ENCODE data around the gene PLXNB2. TPM values are rescaled to one million over a fixed set of nuclear protein-coding genes. Genes with fewer than 3 reads are reported as not detected.
A peak's percentile ranks its signal among the peaks of the same experiment; 100 is the strongest.

The PLXNB2 gene
- total RNA-seq, 1 experiment from 2014 or later = 236 TPM

DNA sequence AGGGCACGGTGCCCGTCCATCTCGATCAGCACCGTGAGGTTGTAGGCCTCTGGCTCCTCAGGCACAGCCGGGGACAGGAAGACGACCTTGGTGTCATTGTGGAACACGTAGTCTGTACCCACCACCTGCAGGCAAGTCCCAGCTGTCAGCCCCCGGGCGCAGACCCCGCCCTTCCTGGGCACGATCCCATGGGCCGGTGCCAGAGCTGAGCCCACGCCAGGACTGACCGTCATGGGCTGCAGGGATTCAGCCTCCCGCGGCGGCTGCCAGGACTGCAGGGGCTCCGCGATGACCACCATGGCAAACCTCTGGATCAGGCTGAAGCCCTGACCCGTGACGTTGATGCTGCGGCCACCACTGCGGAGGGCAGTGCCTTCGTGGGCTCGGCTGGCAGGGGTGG, 25.5 kb downstream of the PLXNB2 start:
- H3K4me2 ChIP-seq (ENCODE audit: low read length) = peak overlapping the region; percentile 87
- H3K27ac ChIP-seq (ENCODE audit: low read depth, low read length) = peak overlapping the region; percentile 96
- POLR2A ChIA-PET = interaction anchor here (1.1 to 1.7 kb wide), 3 partner anchors 11 to 22 kb away, joined by 3 to 6 read pairs (median 3); no protein-coding TSS in a partner anchor
- no peak overlapping the region for H2AFZ ChIP-seq (ENCODE audit: low read depth, low read length, poor library complexity, severe bottlenecking)
- no peaks in the 10 kb centered on the region for H3K9me3 ChIP-seq (ENCODE audit: control insufficient read depth in 1 of 2, insufficient read depth in 1 of 2, low read depth in 1 of 2, low read length in 2 of 2)
- CTCF ChIA-PET = no interaction called here
- DNase-seq (ENCODE audit: low read depth, low spot score) (no peak), ATAC-seq (peak; percentile 1; the same call in 1 of the 2 replicates)
- peaks cover 20 to 28% of the 10 kb centered on the region in 2 experiments for H3K4me1 ChIP-seq (ENCODE audit: control insufficient read depth in 1 of 2, insufficient read depth in 2 of 2, low read length in 2 of 2)
- peaks cover 24 to 67% of the 10 kb centered on the region in 2 experiments for H3K36me3 ChIP-seq (ENCODE audit: control insufficient read depth in 1 of 2, insufficient read depth in 2 of 2, low read length in 2 of 2)
- intact Hi-C loops (cut with micrococcal nuclease) = no loop called here
- BruUV-seq (replicated peaks) = no TSS peak
- H3K4me3 ChIP-seq (replicated peaks in 1 of 2; ENCODE audit: low read depth in 1 of 2, low read length in 2 of 2) = peak overlapping the region; percentile 26 to 53
- H3K9me2 ChIP-seq (ENCODE audit: insufficient read depth) = no peaks in the 10 kb centered on the region
- TF ChIP-seq JUND (IDR thresholded peaks at IDR 0.05) (no peak), SIN3A (IDR thresholded peaks at IDR 0.05; ENCODE audit: low read depth) (no peak), CEBPB (IDR thresholded peaks at IDR 0.05; ENCODE audit: low read depth) (no peak), SRF (IDR thresholded peaks at IDR 0.05; ENCODE audit: low read depth) (no peak), CBX3 (IDR thresholded peaks at IDR 0.05; ENCODE audit: low read depth) (no peak), ZFX (IDR thresholded peaks at IDR 0.05) (no peak), EGR1 (IDR thresholded peaks at IDR 0.05; ENCODE audit: low read depth) (no peak), YY1 (IDR thresholded peaks at IDR 0.05; ENCODE audit: extremely low read depth, insufficient replicate concordance, low read depth, low read length) (no peak), EZH2phosphoT487 (IDR thresholded peaks at IDR 0.05; ENCODE audit: borderline replicate concordance) (no peak), POLR2A (IDR thresholded peaks at IDR 0.05; ENCODE audit: borderline replicate concordance, extremely low read depth, insufficient read depth, insufficient read length) (no peak), ZNF274 (IDR thresholded peaks at IDR 0.05; ENCODE audit: low read depth, low read length) (no peak), TCF7L2 (IDR thresholded peaks at IDR 0.05; ENCODE audit: borderline replicate concordance, extremely low read depth, insufficient read depth, insufficient read length) (no peak), RAD21 (IDR thresholded peaks at IDR 0.05; ENCODE audit: low read depth) (no peak), EZH2 (IDR thresholded peaks at IDR 0.05) (no peak)
- TF ChIP-seq, protein P1, sequence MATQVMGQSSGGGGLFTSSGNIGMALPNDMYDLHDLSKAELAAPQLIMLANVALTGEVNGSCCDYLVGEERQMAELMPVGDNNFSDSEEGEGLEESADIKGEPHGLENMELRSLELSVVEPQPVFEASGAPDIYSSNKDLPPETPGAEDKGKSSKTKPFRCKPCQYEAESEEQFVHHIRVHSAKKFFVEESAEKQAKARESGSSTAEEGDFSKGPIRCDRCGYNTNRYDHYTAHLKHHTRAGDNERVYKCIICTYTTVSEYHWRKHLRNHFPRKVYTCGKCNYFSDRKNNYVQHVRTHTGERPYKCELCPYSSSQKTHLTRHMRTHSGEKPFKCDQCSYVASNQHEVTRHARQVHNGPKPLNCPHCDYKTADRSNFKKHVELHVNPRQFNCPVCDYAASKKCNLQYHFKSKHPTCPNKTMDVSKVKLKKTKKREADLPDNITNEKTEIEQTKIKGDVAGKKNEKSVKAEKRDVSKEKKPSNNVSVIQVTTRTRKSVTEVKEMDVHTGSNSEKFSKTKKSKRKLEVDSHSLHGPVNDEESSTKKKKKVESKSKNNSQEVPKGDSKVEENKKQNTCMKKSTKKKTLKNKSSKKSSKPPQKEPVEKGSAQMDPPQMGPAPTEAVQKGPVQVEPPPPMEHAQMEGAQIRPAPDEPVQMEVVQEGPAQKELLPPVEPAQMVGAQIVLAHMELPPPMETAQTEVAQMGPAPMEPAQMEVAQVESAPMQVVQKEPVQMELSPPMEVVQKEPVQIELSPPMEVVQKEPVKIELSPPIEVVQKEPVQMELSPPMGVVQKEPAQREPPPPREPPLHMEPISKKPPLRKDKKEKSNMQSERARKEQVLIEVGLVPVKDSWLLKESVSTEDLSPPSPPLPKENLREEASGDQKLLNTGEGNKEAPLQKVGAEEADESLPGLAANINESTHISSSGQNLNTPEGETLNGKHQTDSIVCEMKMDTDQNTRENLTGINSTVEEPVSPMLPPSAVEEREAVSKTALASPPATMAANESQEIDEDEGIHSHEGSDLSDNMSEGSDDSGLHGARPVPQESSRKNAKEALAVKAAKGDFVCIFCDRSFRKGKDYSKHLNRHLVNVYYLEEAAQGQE (IDR thresholded peaks at IDR 0.05; ENCODE audit: low read depth) = no peak
- TF ChIP-seq, protein P2, sequence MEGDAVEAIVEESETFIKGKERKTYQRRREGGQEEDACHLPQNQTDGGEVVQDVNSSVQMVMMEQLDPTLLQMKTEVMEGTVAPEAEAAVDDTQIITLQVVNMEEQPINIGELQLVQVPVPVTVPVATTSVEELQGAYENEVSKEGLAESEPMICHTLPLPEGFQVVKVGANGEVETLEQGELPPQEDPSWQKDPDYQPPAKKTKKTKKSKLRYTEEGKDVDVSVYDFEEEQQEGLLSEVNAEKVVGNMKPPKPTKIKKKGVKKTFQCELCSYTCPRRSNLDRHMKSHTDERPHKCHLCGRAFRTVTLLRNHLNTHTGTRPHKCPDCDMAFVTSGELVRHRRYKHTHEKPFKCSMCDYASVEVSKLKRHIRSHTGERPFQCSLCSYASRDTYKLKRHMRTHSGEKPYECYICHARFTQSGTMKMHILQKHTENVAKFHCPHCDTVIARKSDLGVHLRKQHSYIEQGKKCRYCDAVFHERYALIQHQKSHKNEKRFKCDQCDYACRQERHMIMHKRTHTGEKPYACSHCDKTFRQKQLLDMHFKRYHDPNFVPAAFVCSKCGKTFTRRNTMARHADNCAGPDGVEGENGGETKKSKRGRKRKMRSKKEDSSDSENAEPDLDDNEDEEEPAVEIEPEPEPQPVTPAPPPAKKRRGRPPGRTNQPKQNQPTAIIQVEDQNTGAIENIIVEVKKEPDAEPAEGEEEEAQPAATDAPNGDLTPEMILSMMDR (IDR thresholded peaks at IDR 0.05 in 2 of 3, conservative IDR thresholded peaks at IDR 0.05 in 1 of 3; ENCODE audit: borderline replicate concordance in 1 of 3, insufficient read depth in 1 of 3, low read depth in 2 of 3, low read length in 2 of 3) = no peak
- TF ChIP-seq, protein P3, sequence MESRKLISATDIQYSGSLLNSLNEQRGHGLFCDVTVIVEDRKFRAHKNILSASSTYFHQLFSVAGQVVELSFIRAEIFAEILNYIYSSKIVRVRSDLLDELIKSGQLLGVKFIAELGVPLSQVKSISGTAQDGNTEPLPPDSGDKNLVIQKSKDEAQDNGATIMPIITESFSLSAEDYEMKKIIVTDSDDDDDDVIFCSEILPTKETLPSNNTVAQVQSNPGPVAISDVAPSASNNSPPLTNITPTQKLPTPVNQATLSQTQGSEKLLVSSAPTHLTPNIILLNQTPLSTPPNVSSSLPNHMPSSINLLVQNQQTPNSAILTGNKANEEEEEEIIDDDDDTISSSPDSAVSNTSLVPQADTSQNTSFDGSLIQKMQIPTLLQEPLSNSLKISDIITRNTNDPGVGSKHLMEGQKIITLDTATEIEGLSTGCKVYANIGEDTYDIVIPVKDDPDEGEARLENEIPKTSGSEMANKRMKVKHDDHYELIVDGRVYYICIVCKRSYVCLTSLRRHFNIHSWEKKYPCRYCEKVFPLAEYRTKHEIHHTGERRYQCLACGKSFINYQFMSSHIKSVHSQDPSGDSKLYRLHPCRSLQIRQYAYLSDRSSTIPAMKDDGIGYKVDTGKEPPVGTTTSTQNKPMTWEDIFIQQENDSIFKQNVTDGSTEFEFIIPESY (IDR thresholded peaks at IDR 0.05; ENCODE audit: extremely low read depth, insufficient replicate concordance, low read length) = no peak
- no peaks in the 10 kb centered on the region for H4K20me1 ChIP-seq (ENCODE audit: insufficient read depth)
- H3K27me3 ChIP-seq (ENCODE audit: insufficient read depth, low read length) = no peaks in the 10 kb centered on the region
- H3K9ac ChIP-seq (ENCODE audit: low read length) = peak overlapping the region; percentile 62
- peaks cover 21% of the 10 kb centered on the region; the same call in 1 of the 2 replicates for H3K79me2 ChIP-seq (ENCODE audit: insufficient read depth, low read length)
- RAD21 ChIA-PET (ENCODE audit: low non-redundant PET in 1 of 2, low total read pairs in 2 of 2, uncharacterized antibody in 2 of 2, unreplicated experiment in 2 of 2) = no interaction called here
